Stimulated activated CD4-positive, alpha-beta T cell treated with anti-CD3 and anti-CD28 coated beads, Interleukin-1b, Interleukin-23, amount 100 ng/mL, for 1 hour (primary cell): ENCODE data around the gene PHAF1.
"Not testable (repeated sequence)": the region's sequence is repeated elsewhere in the genome, so short reads cannot be mapped to it uniquely, and the experiment has no call there.

ENCODE experiments used
- DNase-seq, 2 donors: peaks; one replicate each; pipeline ENCODE4 v3.0.0-alpha.2; 2020; ENCODE audit warnings: low read depth in 2 of 2

The PHAF1 gene

GRCh38 chr16:67104845-67105244, 4.9 kb upstream of the PHAF1 start:
- no peak for DNase-seq

GRCh38 chr16:67105246-67105645, 4.5 kb upstream of the PHAF1 start:
- DNase-seq: no peak

- no peak for DNase-seq
Observed at GRCh38 chr16:67105881-67106280, 3.9 kb upstream of the PHAF1 start.

- DNase-seq: no peak
Observed at GRCh38 chr16:67108489-67108888, 1.3 kb upstream of the PHAF1 start.

GRCh38 chr16:67108931-67109406, 772 bp upstream of the PHAF1 start:
- no peak for DNase-seq

- no peak for DNase-seq
Observed at GRCh38 chr16:67111951-67112444, 2.3 kb downstream of the PHAF1 start.

- DNase-seq: no peak
Observed at GRCh38 chr16:67112591-67113399, 3.1 kb downstream of the PHAF1 start.

- no peak for DNase-seq
Observed at GRCh38 chr16:67114793-67115192, 5.1 kb downstream of the PHAF1 start.

GRCh38 chr16:67115639-67116038, 5.9 kb downstream of the PHAF1 start:
- no peak for DNase-seq

GRCh38 chr16:67116388-67117311, 6.9 kb downstream of the PHAF1 start:
- DNase-seq: no peak

GRCh38 chr16:67117716-67118115, 8.0 kb downstream of the PHAF1 start:
- DNase-seq: no peak

- DNase-seq: no peak
Observed at GRCh38 chr16:67120025-67120424, 10.3 kb downstream of the PHAF1 start.

GRCh38 chr16:67122799-67123198, 13.1 kb downstream of the PHAF1 start:
- DNase-seq: not testable (repeated sequence)

GRCh38 chr16:67128417-67128816, 18.7 kb downstream of the PHAF1 start:
- no peak for DNase-seq

GRCh38 chr16:67128887-67129286, 19.1 kb downstream of the PHAF1 start:
- DNase-seq: no peak

- no peak for DNase-seq
Observed at GRCh38 chr16:67129422-67129821, 19.7 kb downstream of the PHAF1 start.

GRCh38 chr16:67137605-67138004, 27.9 kb downstream of the PHAF1 start:
- no peak for DNase-seq

GRCh38 chr16:67141391-67141790, 31.6 kb downstream of the PHAF1 start:
- DNase-seq: no peak

GRCh38 chr16:67142342-67142741, 32.6 kb downstream of the PHAF1 start:
- DNase-seq: no peak

- no peak for DNase-seq
Observed at GRCh38 chr16:67144943-67145342, 35.2 kb downstream of the PHAF1 start.

GRCh38 chr16:67145746-67146145, 36.0 kb downstream of the PHAF1 start:
- no peak for DNase-seq
